GM21528 (cell line): ENCODE results near the gene XIAP.
"Not testable (repeated sequence)": the region's sequence is repeated elsewhere in the genome, so short reads cannot be mapped to it uniquely, and the experiment has no call there.

Experiments used
- ATAC-seq: cut with Tn5 transposase; IDR thresholded peaks from one replicate; pipeline ENCODE4 v1.9.1; 2021; ENCODE audit warnings: mild to moderate bottlenecking, moderate library complexity; ENCODE audit not compliant: unreplicated experiment, low FRiP score

The XIAP gene

DNA sequence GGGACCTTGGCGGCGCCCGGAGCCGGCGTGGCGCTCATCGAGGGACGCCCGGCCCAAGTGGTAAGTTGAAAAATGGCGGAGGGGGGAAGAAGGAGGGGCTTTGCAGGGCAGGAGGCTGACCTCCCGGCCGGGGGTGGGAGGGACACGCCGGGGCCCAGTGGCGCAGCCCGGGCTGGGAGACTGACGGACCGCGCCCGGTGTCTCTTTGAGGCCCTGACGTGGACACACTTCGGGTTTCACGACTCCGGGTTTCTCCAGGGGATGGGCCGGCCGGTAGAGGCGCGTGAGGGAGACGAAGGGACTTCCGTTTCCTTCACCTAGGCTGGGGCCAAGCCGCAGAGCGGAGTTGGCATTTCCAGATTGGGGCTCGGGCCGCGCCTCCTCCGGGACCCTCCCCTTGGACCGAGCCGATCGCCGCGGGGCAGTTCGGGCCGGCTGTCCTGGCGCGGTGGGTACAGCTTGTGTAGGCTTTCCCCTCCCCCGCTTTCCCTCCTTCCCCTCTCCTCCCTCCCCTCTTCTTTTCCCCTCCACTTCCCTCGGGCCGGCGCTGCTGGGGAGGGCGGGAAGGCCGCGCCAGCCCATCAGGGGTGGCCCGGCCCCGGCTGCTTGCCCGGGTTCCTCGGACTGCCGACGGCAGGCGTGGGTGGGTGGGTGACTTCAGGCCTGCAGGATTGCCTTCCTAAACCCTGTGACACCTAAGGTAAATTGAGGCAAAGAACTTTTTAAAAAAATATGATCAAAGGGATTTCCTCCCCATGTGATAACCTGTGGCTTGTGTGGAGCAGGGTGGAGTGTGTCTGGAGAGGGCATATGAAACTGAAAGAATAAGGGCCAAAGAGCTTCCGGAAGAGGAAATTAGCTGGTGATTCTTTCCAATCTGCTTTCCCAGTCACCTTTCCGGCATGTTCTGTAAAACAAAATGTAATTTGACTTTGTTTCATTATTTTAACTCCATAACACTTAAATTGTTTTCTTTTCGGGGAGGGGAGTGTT is at the start of gene XIAP:
TSS of gene XIAP (plus strand) at position 208 of the 993 bp plus-strand sequence. CDS start 25,610 bp downstream, outside the sequence.
- ATAC-seq, result peak; percentile 80

- ATAC-seq, result no peak
Observed at GRCh38 chrX:123814343-123814742, 45.5 kb upstream of the XIAP start.

DNA sequence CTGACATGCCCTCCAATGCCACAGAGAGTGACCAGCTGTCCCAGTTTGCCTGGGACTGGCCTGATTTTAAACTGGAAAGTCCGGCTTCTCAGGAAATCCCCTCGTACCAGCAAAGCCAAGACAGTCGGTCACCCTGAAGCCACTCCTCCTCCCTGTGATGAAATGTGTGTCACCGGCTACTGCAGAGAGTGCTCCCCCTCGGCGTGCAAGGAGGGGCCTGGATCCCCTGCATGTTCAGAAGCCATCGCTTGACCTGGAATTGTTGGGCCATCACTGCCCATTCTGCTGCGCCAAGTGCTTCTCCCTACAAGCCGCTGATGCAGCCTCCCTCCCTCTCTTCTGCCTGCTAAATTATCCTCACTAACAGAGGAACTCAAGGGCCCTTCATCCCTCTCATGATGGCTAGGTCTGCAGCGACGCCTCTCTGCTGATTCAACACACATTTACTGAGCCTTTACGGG is 44.9 kb upstream of the XIAP start:
- ATAC-seq, result not testable (repeated sequence)

GRCh38 chrX:123817288-123817894 is 42.5 kb upstream of the XIAP start:
- no peak for ATAC-seq

DNA sequence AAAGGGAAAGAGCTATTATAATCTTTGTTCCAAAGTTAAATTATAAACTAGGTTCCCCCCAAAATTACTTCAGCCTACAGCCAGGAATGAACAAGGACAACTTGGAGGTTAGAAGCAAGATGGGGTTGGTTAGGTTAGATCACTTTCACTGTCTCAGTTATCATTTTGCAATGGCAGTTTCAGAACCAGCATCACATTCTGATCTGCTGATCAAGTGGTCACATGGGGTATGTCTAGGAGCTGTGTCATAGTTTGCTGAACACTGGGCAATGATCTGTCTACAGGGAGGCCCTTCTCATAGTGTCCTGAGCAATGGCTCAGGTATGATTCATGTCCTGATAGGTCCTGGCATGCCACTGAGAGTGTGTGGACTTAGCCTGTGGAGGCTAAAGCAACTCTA is 41.6 kb upstream of the XIAP start:
- ATAC-seq, result no peak

GRCh38 chrX:123822965-123823364 is 36.9 kb upstream of the XIAP start:
- ATAC-seq, result no peak

DNA sequence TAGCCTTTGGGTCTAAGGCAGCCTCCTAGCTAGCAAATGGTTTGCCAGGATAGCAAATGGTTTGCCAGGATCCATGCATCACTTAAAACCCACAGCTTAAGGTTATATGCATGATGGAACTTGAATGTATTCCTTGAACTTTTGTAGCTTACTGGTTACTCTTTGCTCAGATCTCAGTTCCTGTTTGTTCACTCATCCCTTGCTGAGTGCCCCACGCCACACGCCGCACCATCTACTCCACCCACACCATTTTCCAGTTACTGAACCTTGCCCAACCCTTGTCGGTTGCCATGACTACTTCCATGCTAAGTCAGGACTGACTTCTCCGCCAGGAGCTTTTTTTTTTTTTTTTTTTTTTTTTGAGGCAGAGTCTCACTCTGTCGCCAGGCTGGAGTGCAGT is 29.5 kb upstream of the XIAP start:
- peak; percentile 87 for ATAC-seq

DNA sequence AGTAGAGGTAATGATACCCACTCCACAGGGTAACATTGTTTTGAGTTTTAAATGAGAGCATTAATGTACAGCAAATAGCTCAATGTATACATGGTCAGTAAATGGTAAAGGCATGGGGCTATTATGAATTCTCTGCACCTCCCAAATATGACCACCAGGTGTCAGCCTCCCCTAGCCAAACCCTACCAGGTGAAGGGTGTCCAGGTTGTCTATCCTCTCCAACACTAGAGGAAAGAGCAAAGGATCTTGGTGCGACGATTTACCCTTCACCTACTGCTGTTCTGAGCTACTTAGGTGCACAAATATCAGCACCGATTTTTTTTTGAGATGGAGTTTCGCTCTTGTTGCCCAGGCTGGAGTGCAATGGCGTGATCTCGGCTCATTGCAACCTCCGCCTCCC is 26.5 kb upstream of the XIAP start:
- peak; percentile 71 for ATAC-seq

GRCh38 chrX:123834116-123834515 is 25.7 kb upstream of the XIAP start:
- no peak for ATAC-seq

GRCh38 chrX:123835661-123836371 is 24.0 kb upstream of the XIAP start:
- ATAC-seq, result no peak

DNA sequence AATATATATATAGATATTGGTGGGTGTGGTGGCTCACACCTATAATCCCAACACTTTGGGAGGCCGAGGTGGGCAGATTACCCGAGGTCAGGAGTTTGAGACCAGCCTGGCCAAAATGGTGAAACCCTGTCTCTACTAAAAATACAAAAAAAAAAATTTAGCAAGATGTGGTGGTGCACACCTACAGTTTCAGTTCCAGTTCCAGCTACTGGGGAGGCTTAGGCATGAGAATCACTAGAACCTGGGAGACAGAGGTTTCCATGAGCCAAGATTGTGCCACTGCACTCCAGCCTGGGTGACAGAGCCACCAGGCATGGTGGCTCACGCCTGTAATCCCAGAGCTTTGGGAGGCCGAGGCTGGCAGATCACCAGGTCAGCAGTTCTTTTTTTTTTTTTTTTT is 14.7 kb upstream of the XIAP start:
- not testable (repeated sequence) for ATAC-seq

- ATAC-seq, result no peak
Observed at GRCh38 chrX:123846577-123847038, 13.2 kb upstream of the XIAP start.

GRCh38 chrX:123847056-123847455 is 12.8 kb upstream of the XIAP start:
- no peak for ATAC-seq

DNA sequence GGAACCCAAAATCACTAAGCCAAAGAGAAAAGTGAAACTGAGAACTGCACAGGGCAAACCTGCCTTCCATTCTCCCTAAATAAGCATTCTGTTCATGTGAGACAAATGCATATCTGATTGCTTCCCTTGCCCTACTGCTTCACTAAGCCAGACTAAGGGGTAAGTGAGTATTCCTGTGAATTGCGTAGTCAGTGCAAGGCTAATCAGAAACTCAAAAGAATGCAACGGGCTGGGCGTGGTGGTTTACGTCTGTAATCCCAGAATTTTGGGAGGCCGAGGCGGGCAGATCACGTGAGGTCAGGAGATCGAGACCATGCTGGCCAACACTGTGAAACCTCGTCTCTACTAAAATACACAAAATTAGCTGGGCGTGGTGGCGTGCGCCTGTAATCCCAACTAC is 10.8 kb upstream of the XIAP start:
- no peak for ATAC-seq

- ATAC-seq, result not testable (repeated sequence)
Observed at GRCh38 chrX:123849906-123850305, 9.9 kb upstream of the XIAP start.

GRCh38 chrX:123851079-123851478 is 8.8 kb upstream of the XIAP start:
- ATAC-seq, result no peak

GRCh38 chrX:123854329-123854728 is 5.5 kb upstream of the XIAP start:
- ATAC-seq, result no peak

DNA sequence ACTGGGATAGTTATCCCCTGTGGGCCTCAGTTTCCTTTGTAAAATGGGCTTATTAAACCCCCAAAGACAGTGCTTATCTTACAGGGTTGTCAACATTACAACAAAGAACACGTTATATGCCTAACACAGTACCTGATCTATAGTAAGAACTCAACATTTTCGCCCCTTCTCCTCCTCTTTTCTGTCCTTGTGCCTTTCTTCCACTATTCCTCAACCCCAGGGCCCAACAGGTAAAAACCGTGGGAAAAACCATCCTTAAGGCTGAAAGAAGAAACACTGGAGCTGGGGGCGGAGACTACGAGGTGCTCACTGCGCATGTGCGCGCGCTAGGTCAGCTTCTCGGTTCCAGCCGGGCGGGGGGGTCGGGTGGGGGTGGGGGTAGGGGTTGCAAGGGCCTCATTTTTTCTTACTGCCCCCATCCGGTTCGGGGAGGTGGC is 426 bp upstream of the XIAP start:
- ATAC-seq, result no peak

- ATAC-seq, result no peak
Observed at GRCh38 chrX:123860983-123861382, 1.1 kb downstream of the XIAP start.

- no peak for ATAC-seq
Observed at GRCh38 chrX:123869488-123869887, 9.6 kb downstream of the XIAP start.

DNA sequence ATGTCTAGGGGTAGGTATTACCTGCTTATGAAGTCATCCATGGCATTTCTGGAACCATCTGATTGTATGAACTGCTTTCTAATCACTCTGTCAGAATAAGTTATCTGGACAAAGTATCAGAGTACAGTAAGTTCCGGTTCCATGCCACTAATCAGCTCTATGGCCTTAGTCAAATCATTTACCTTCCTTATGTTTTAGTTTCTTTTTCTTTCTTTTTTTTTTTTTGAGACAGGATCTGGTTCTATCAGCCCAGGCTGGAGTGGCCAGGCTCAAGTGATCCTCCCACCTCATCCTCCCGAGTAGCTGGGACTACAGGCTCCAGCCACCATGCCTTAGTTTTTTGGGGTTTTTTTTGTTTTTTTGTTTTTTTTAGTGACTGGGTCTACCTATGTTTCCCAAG is 11.5 kb downstream of the XIAP start:
- no peak for ATAC-seq
